CD4-positive, alpha-beta T cell (primary cell): ENCODE data around the gene MMP10. TPM values are rescaled to one million over a fixed set of nuclear protein-coding genes. Genes with fewer than 3 reads are reported as not detected.

ENCODE experiments used
- ATAC-seq: fragments of 200-7000 bp; cut with Tn5 transposase; one replicate; pipeline ENCODE4 v1.10.0; 2022; ENCODE audit warnings: mild to moderate bottlenecking; ENCODE audit not compliant: poor library complexity
- CTCF ChIA-PET: fragments of 350-600 bp; sonication (Branson Sonifier 250); formaldehyde crosslinking; loops from one replicate; lab custom pipeline; 2021; ENCODE audit warnings: antibody characterized with exemption, inconsistent platforms; lab: Charles Lee
- POLR2A ChIA-PET: fragments of 350-600 bp; sonication (Branson Sonifier 250); formaldehyde crosslinking; loops from one replicate; lab custom pipeline; 2021; ENCODE audit warnings: antibody characterized with exemption, inconsistent platforms; lab: Charles Lee
- DNase-seq, 14 experiments: peaks; one replicate each; pipeline ENCODE4 v3.0.0-alpha.2; 2013 to 2020; ENCODE audit warnings: mixed read lengths in 2 of 14
- H3K27ac ChIP-seq, 2 donors: one replicate each; pipeline versions ENCODE4 v1.5.1 to v1.7.0; 2013; ENCODE audit warnings: low read length in 2 of 2, low read depth in 1 of 2, mild to moderate bottlenecking in 1 of 2
- H3K27me3 ChIP-seq, 2 experiments: 1 replicate in 1 of 2; 2 replicates in 1 of 2; pipeline versions ENCODE4 v1.6.1 to v1.7.0; 2013; ENCODE audit warnings: low read length in 2 of 2, control low read depth in 1 of 2, mild to moderate bottlenecking in 1 of 2, moderate library complexity in 1 of 2; ENCODE audit not compliant: insufficient read depth in 2 of 2, control insufficient read depth in 1 of 2
- H3K36me3 ChIP-seq: one replicate; pipeline ENCODE4 v1.6.1; 2013; ENCODE audit warnings: low read length, control low read depth; ENCODE audit not compliant: insufficient read depth
- H3K4me1 ChIP-seq: one replicate; pipeline ENCODE4 v1.6.1; 2013; ENCODE audit warnings: low read length, control low read depth; ENCODE audit not compliant: insufficient read depth
- H3K4me3 ChIP-seq: one replicate; pipeline ENCODE4 v1.5.1; 2013; ENCODE audit warnings: mild to moderate bottlenecking, low read length, moderate library complexity
- H3K9me3 ChIP-seq, 2 experiments: 1 replicate in 1 of 2; 2 replicates in 1 of 2; pipeline versions ENCODE4 v1.6.1 to v1.7.0; 2013; ENCODE audit warnings: low read length in 2 of 2, mild to moderate bottlenecking in 2 of 2, control low read depth in 1 of 2, moderate library complexity in 1 of 2; ENCODE audit not compliant: control insufficient read depth in 1 of 2, insufficient read depth in 1 of 2
- H3K27ac Mint-ChIP-seq: one replicate; pipeline ENCODE4 v1.8.0; 2020; ENCODE audit warnings: mixed read lengths
- H3K27me3 Mint-ChIP-seq: one replicate; pipeline ENCODE4 v1.8.0; 2021; ENCODE audit warnings: mixed read lengths
- H3K36me3 Mint-ChIP-seq: one replicate; pipeline ENCODE4 v1.8.0; 2021; ENCODE audit warnings: low read depth, mixed read lengths
- H3K4me1 Mint-ChIP-seq: one replicate; pipeline ENCODE4 v1.8.0; 2021; ENCODE audit warnings: low read depth, mixed read lengths
- H3K4me3 Mint-ChIP-seq: one replicate; pipeline ENCODE4 v1.8.0; 2020; ENCODE audit warnings: mild to moderate bottlenecking, mixed read lengths
- H3K9me3 Mint-ChIP-seq: one replicate; pipeline ENCODE4 v1.8.0; 2020; ENCODE audit warnings: mixed read lengths
- CTCF ChIP-seq: fragments of 200-600 bp; IDR thresholded peaks from one replicate; pipeline ENCODE4 v1.8.0; 2022; ENCODE audit warnings: antibody characterized with exemption, mild to moderate bottlenecking
- intact Hi-C, 2 experiments: fragments of 100-400 bp; cut with DNase I in 1 of 2; cut with micrococcal nuclease in 1 of 2; formaldehyde crosslinking; loops; one replicate each; pipeline versions ENCODE4 v1.15.1 to v1.9.0; 2023 to 2025; cut with DNase I, micrococcal nuclease
- total RNA-seq, 174 experiments: library from RNA in 2 of 174; stranded (reverse) in 2 of 174; gene quantifications; one replicate each; pipeline ENCODE4 v1.2.3 and lab custom pipeline; 2021 to 2026

Gene MMP10
- total RNA-seq, 2 experiments from 2014 or later: not detected

DNA sequence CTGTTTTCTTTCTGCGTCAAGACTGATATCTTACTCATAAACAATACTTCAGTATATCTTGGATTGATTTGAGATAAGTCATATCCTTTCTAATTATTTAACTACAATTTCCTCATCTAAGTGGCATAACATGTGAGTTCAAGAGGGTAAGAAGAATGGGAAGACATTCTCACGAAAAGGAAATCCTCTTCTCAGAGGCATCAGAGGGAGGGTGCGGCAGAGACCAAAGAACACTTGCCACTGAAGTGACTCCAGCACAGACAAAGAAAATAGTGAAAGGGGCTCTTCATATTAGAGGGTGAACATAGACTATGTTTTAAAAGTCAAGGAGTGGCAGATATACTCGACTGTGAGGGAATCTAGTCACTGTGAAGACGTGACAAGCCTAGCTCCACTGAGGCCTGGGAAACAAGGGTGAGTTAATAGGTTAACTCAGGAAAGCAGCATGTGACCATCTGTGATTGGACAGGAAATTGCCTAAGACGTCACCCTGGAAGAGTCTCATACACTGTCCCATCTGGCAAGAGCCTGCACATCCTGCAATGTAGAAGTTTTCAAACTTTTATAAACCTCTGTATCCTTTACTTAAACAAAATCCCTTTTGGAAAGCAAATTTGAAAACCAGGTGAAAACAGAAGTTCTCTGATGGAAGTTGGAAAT is 19.4 kb upstream of the MMP10 start:
- no peak overlapping the region for H3K27ac Mint-ChIP-seq
- peaks cover 30% of the 10 kb centered on the region for H3K27me3 Mint-ChIP-seq
- intact Hi-C loops: no loop called here
- ATAC-seq (no peak), DNase-seq (no peak)
- no peak overlapping the region for H3K4me3 Mint-ChIP-seq
- TF ChIP-seq CTCF: no peak
- Histone ChIP-seq H3K27me3 (no peaks in the 10 kb centered on the region), H3K4me1 (no peaks in the 10 kb centered on the region), H3K27ac (no peak overlapping the region), H3K4me3 (no peak overlapping the region), H3K36me3 (no peaks in the 10 kb centered on the region), H3K9me3 (peaks cover 0 to 3% of the 10 kb centered on the region in 2 experiments)
- no peaks in the 10 kb centered on the region for H3K36me3 Mint-ChIP-seq
- ChIA-PET CTCF (no interaction called here), POLR2A (no interaction called here)
- no peaks in the 10 kb centered on the region for H3K9me3 Mint-ChIP-seq
- H3K4me1 Mint-ChIP-seq: no peaks in the 10 kb centered on the region

DNA sequence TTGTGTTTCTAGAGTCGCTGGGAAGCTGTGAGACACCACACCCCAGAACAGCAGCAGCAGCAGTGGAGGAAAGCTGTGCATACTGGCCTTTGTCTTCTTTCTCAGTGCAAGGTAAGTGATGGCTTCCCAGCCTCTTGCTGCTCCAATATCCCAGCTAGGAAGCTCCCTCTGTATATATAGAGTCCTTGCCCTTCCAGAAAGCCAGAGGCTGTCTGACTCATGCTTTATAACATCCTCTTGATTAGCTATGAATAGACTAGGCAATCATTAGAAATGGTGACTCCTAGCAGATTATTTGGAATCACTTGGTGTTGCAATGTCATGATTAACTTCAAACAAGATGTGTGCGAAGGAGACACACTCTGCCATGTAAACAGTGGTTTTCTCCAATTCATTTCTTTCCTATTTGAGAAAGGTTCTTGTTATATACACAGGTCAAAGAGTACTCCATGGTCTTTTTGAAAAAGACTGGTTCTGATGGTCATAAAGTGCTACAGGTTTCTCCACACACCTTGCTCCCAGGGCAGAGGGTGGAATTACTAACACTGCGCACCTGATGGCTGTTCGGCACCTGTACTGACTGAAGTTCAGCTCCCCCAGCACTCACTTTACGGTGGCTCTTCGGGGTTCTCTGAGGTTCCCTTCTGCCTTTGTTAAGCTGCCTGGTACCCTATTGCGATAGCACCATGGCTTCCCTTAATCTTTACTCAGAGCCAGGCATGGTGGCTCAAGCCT is 17.8 kb upstream of the MMP10 start, which contains the start of gene MMP1:
TSS of gene MMP1 (minus strand) at position 149 of the 735 bp plus-strand sequence. CDS start at position 81, 68 bp downstream.
- DNase-seq (no peak), ATAC-seq (no peak)
- Mint-ChIP-seq H3K27me3 (peaks cover 13% of the 10 kb centered on the region), H3K36me3 (no peaks in the 10 kb centered on the region), H3K27ac (no peak within 1 kb of the TSS), H3K4me3 (no peak within 1 kb of the TSS), H3K9me3 (no peaks in the 10 kb centered on the region), H3K4me1 (no peaks in the 10 kb centered on the region)
- Histone ChIP-seq H3K27ac (no peak within 1 kb of the TSS), H3K4me3 (no peak within 1 kb of the TSS), H3K9me3 (peaks cover 0 to 3% of the 10 kb centered on the region in 2 experiments), H3K36me3 (no peaks in the 10 kb centered on the region), H3K27me3 (peaks cover 0 to under 1% of the 10 kb centered on the region in 2 experiments), H3K4me1 (no peaks in the 10 kb centered on the region)
- POLR2A ChIA-PET: no interaction called here
- CTCF ChIA-PET: interaction anchor here (0.5 kb wide), 1 partner anchor 1184 kb away, joined by 3 read pairs; no protein-coding TSS in a partner anchor
- TF ChIP-seq CTCF: no peak
- intact Hi-C loops: no loop called here

- H3K36me3 ChIP-seq: no peaks in the 10 kb centered on the region
- no peak overlapping the region for H3K27ac ChIP-seq
- Mint-ChIP-seq H3K36me3 (no peaks in the 10 kb centered on the region), H3K27me3 (peaks cover 10% of the 10 kb centered on the region), H3K4me1 (no peaks in the 10 kb centered on the region), H3K9me3 (no peaks in the 10 kb centered on the region), H3K4me3 (no peak overlapping the region), H3K27ac (no peak overlapping the region)
- POLR2A ChIA-PET: no interaction called here
- H3K27me3 ChIP-seq: peaks cover 0 to 4% of the 10 kb centered on the region in 2 experiments
- peak; percentile 16 for TF ChIP-seq CTCF
- CTCF ChIA-PET: no interaction called here
- peaks cover 0 to 3% of the 10 kb centered on the region in 2 experiments for H3K9me3 ChIP-seq
- H3K4me3 ChIP-seq: no peak overlapping the region
- peak in 2 of 14 experiments; percentile 13 to 15 for DNase-seq
- intact Hi-C loops: no loop called here
- no peak for ATAC-seq
- H3K4me1 ChIP-seq: no peaks in the 10 kb centered on the region
These were observed 14.0 kb upstream of the MMP10 start for GRCh38 chr11:102794382-102794781.
